NCI-H345 (cell line): ENCODE data around the gene RASAL2.
"Not testable (repeated sequence)": the region's sequence is repeated elsewhere in the genome, so short reads cannot be mapped to it uniquely, and the experiment has no call there.

Experiments used
- DNase-seq: peaks from one replicate; lab custom pipeline; 2025; lab: John Stamatoyannopoulos, UW

The RASAL2 gene

DNA sequence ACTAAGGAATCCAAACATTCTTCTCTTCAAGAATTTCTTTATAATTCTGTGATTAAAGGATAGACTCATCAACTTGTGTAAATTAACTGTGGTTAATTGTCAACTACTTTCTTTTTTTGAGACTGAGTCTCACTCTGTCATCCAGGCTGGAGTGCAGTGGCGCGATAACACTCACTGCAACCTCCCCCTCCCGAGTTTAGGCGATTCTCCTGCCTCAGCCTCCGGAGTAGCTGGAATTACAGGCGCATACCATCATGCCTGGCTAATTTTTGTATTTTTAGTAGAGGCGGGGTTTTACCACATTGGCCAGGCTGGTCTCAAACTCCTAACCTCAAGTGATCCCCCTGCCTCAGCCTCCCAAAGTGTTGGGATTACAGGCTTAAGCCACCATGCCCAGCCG, 296.4 kb downstream of the RASAL2 start:
- DNase-seq, result not testable (repeated sequence)

DNA sequence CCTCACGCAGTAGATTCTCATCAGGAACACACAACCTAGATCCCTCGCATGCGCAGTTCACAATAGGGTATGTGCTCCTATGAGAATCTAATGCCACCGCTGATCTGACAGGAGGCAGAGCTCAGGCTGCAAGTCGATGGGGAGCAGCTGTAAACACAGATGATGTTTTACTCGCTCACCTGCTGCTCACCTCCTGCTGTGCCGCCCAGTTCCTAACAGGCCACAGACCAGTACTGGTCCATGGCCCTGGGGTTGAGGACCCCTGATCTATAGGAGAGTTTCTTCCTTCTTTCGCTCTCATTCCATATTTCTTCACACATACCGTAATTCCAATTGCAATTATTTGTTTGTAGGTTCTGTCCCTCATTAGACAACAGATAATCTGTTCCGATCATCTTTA, 299.5 kb downstream of the RASAL2 start:
- peak; percentile 26 for DNase-seq

DNA sequence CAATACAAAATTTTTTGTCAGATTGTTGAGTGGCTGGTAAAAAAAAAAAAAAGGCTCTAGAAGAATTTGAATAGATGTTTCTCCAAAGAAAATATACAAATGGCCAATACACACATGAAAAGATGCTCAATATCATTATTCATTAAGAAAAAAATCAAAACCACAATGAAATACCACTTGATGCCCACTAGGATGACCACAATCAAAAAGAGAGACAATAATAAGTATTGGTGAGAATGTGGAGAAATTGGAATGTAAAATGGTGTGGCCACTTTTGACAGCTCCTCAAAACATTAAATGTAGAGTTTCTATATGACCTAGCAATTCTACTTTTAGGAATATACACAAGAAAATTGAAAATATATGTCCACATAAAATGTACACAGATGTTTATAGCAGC, 302.9 kb downstream of the RASAL2 start:
- no peak for DNase-seq

DNA sequence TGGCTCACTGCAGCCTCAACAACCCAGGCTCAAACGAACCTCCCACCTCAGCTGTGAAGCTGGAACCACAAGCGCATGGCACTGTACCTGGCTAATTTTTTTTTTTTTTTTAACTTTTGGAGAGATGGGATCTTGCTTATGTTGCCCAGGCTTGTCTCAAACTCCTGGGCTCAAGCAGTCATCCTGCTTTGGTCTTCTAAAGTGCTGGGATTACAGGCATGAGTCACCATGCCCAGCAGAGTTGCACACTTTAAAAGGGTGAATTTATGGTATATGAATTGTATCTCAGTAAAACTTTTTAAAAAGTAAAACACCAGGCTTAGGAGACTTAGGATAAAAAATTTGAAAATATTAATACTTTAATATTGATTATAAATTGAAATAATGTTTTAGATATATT, 303.8 kb downstream of the RASAL2 start:
- no peak for DNase-seq

DNA sequence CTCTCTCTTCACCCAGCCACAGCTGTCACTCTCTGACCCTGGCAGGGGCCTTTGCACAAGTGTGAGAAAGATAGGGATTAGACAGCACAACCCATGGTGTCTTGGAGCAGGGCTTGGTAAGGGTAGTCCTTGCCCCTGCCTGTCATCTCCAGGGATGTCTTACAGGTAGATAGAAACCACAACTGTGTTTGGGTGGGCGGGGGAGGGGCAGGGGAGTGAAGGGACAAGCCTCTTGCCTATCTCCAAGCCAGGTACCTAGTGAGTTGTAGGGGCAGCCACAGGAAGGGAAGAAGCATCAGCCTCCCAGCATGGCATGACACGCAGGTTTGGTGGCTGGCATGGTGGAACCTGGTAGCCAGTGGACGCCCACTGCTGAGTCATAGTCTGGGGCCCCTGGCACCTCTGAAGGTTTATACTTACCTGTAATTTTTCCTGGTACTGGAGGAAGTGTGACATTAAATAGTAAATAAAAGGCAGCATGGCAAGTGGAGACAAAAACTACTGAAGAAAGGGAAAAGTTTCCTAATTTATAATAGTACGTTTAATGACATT, 305.3 kb downstream of the RASAL2 start:
- DNase-seq, result no peak

DNA sequence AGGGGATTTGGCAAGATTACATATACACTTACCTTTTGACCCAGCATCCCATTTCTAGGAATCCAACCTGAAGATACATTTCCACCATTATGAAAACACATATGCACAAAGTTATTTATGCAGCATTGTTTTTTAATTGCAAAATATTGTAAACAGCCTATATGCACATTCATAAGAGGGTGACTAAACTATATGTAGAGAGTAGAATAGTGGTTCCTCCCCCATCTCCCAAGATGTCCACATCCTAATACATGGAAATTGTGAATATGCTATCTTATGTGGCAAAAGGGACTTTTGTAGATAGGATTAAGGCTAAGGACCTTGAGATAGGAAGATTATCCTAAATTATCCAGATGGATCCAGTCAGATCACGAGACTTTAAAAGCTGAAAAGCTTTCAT, 311.2 kb downstream of the RASAL2 start:
- no peak for DNase-seq

DNA sequence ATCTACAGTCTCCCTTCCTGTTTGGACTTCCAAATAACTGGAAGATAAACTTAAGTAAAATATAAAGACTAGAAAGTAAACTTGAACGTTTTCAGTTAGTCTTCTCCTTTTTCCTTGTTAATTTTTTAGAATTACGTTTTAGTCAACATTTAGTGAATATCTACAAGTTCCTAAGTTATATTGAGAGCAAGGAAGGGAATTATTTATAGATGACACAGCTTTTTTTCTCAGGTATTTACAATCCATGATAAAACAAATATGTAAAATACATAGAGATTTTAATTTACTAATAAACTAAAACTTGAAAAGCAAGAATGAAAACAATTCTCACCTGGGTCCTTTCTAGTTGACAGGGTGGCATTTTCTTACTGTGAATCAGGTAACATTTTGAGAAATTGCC, 313.3 kb downstream of the RASAL2 start:
- DNase-seq, result no peak

GRCh38 chr1:178407655-178408054, 313.8 kb downstream of the RASAL2 start:
- peak; percentile 26 for DNase-seq

GRCh38 chr1:178408871-178409270, 315.0 kb downstream of the RASAL2 start:
- no peak for DNase-seq

DNA sequence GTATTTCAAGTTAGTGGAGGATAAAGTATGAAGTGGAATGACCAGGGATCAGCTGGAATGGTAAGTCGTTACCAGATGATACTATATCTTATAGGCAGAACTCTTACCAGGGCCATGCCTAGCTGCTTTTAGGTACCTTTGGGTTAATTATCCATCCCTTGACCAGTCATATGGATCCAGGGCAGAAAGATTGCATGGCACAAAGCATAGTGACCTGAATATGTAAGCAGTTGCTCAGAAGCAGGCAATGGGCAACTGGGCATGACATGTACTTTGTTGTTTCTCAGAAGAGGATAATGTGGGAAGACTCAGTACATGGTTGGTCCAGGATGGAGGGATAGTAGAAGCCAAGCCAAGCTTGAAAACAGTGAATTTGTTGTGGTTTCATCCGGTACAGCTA, 315.6 kb downstream of the RASAL2 start:
- no peak for DNase-seq

DNA sequence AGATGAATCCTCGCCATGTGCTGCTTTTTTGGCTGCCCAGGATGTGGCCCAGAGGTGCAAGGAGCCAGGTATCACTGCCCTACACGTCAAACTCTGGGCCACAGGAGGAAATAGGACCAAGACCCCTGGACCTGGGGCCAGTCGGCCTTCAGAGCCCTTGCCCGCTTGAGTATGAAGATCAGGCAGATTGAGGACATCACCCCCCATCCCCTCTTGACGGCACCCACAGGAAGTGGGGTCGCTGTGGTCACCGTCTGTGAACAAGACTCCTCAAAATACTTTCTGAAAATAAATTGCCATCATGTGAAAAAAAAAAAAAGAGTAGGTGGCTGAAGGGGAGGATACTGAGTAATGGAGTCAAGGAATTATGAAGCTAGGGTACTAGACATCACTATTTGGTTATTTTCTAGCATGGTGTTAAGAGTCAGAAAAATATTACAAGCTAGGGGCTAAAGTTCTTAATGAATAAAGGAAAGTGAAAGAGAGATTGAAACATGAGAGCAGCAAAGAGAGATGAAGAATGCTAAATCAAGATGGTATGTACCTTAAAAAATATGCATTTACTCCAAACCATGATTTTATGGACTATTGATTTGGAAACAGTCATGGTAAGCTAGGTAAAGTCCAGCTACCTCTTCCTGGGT, 318.0 kb downstream of the RASAL2 start:
- no peak for DNase-seq

DNA sequence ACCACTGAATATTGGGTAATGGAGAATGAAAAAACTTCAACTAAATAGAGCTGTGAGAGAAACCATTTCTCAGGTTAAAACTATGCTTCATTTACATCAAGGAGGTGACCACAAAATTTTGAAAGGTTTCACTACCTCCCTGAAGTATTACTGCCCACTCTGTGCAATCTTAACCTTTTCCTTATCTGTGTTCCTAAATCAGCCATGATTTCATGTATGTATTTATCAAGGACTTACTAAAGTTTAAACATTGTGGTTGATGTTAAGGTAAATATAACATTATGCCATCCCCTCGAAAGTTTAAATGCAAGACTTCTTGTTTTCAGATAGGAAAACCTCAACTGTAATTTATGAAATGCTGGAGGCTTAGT, 318.5 kb downstream of the RASAL2 start:
- DNase-seq, result no peak

GRCh38 chr1:178417858-178418257, 324.0 kb downstream of the RASAL2 start:
- no peak for DNase-seq

GRCh38 chr1:178418284-178418955, 324.5 kb downstream of the RASAL2 start:
- no peak for DNase-seq

- DNase-seq, result no peak
Measured at GRCh38 chr1:178434360-178434759, 340.5 kb downstream of the RASAL2 start.

- no peak for DNase-seq
Measured at GRCh38 chr1:178434899-178435435, 341.1 kb downstream of the RASAL2 start.

DNA sequence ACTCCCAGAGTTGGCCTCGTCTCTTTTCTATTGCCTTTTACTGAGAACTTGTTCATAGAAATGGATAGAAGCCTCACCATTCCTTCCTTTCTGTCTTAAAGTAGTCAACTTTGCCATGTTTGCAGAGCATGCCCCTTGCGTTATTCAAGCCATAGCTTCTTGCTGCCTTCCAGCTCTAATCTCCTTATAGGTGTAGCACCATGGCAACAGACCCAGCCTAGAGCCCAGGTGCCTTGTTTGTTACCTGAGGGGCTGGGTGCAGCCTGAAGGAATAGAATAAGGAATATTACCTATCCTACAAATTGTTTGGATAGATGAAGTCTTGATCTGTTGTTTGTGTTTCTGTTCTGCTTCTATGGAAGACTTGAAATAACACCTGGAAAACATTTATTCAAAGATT, 343.0 kb downstream of the RASAL2 start:
- DNase-seq, result no peak

DNA sequence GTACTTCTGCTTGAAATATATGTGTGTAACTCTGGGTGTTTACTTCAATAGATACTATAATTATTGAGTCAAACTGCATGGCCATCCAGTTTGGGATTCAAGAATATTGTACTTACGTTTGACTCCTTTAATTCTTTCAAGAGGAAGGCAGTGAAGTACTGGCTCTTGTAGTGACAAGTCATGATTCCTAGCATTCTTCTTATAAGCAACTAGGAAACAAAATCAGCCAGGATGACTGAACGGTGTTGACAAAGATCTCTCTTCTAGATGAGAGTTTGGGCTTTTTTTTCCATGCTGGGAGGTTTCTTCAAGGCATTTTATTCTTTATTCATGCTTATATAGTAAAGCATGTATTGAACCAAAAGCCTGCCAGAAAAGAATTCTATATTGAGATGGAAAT, 344.5 kb downstream of the RASAL2 start:
- no peak for DNase-seq

DNA sequence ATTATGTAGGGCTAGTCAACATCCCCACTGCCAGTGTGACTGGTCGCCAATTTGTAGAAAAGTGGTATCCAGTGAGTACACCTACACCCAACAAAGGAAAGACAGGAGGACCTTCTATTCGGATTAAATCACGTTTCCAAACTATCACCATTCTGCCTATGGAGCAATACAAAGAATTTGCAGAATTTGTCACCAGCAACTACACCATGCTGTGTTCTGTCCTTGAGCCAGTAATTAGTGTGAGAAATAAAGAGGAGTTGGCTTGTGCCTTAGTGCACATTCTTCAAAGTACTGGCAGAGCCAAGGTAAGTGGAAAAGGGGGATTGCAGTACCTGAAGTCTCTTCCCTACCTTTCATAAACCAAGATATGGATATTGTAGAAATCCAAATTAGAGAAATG, 349.0 kb downstream of the RASAL2 start:
- no peak for DNase-seq

DNA sequence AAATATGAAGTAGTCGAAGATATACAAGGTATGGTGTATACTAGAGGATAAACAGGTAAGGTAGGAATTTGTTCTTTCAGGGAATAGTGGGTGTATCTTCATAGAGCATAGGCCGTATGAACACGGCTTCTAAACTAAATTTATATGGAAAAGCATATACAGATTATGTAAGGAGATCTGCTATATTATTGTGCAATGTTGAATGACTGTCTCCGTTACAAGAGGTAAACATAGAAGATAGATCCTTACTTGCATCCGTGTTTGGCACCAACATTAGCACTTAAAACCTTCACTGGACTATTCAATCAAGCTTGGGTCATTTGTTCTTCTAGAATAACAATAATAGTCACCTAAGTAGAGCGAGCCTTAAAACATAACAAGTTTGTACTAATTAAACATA, 357.0 kb downstream of the RASAL2 start:
- DNase-seq, result no peak

- DNase-seq, result no peak
Measured at GRCh38 chr1:178451529-178451928, 357.6 kb downstream of the RASAL2 start.

DNA sequence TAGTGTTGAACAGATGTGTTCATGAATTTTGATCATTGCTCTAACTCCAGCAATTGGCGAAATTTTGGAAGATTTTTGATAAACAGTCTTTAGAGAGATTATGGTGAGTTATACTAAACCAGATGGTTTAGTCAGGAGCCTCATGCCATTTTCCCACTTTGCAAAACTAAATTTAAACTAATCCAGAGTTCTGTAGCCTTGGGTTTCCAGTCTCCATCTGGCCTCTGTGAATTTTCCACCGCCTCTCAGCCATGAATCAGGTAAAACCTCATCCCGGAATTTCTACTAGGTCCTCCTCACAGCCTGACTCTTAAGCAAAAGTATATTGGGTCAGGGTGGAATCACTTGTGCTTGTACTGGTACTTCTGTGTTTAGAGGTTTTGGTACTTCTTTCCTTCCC, 358.1 kb downstream of the RASAL2 start:
- no peak for DNase-seq

GRCh38 chr1:178456472-178456871, 362.6 kb downstream of the RASAL2 start:
- DNase-seq, result no peak

- DNase-seq, result no peak
Measured at GRCh38 chr1:178457651-178458050, 363.7 kb downstream of the RASAL2 start.
